HPDE6-E6E7 (cell line): Measurements from ENCODE around the gene CARHSP1.
"Not testable (repeated sequence)": the region's sequence is repeated elsewhere in the genome, so short reads cannot be mapped to it uniquely, and the experiment has no call there.

ENCODE experiments used
- DNase-seq: peaks from one replicate; pipeline ENCODE4 v3.0.0; 2011; ENCODE audit warnings: missing footprints; ENCODE audit errors: extremely low spot score

CARHSP1 gene

GRCh38 chr16:8854298-8854948 lies 14.4 kb downstream of the CARHSP1 start:
- no peak for DNase-seq

GRCh38 chr16:8853611-8854010 lies 15.2 kb downstream of the CARHSP1 start:
- no peak for DNase-seq

GRCh38 chr16:8853150-8853549 lies 15.7 kb downstream of the CARHSP1 start:
- DNase-seq, result no peak

- DNase-seq, result no peak
Observed at GRCh38 chr16:8852534-8852933, 16.3 kb downstream of the CARHSP1 start.

- DNase-seq, result no peak
Observed at GRCh38 chr16:8851761-8852403, 16.9 kb downstream of the CARHSP1 start.

- DNase-seq, result peak; percentile 82
Observed at GRCh38 chr16:8850279-8850885, 18.4 kb downstream of the CARHSP1 start.

GRCh38 chr16:8849411-8850011 lies 19.3 kb downstream of the CARHSP1 start:
- DNase-seq, result peak; percentile 61

GRCh38 chr16:8848939-8849391 lies 19.8 kb downstream of the CARHSP1 start:
- DNase-seq, result peak; percentile 86

- no peak for DNase-seq
Observed at GRCh38 chr16:8848231-8848938, 20.4 kb downstream of the CARHSP1 start.

- no peak for DNase-seq
Observed at GRCh38 chr16:8847623-8848022, 21.2 kb downstream of the CARHSP1 start.

GRCh38 chr16:8847145-8847544 lies 21.7 kb downstream of the CARHSP1 start:
- no peak for DNase-seq

- DNase-seq, result no peak
Observed at GRCh38 chr16:8846401-8846932, 22.3 kb downstream of the CARHSP1 start.

- no peak for DNase-seq
Observed at GRCh38 chr16:8845699-8846298, 23.0 kb downstream of the CARHSP1 start.

- not testable (repeated sequence) for DNase-seq
Observed at GRCh38 chr16:8843296-8843695, 25.5 kb downstream of the CARHSP1 start.

GRCh38 chr16:8842016-8842415 lies 26.8 kb downstream of the CARHSP1 start:
- not testable (repeated sequence) for DNase-seq

- DNase-seq, result not testable (repeated sequence)
Observed at GRCh38 chr16:8837594-8837993, 31.2 kb downstream of the CARHSP1 start.

- not testable (repeated sequence) for DNase-seq
Observed at GRCh38 chr16:8836797-8837196, 32.0 kb downstream of the CARHSP1 start.

- no peak for DNase-seq
Observed at GRCh38 chr16:8832717-8833105, 36.1 kb downstream of the CARHSP1 start.

- DNase-seq, result no peak
Observed at GRCh38 chr16:8831871-8832716, 36.7 kb downstream of the CARHSP1 start.

GRCh38 chr16:8831450-8831849 lies 37.4 kb downstream of the CARHSP1 start:
- no peak for DNase-seq
